ENCODE data around the gene P2RY4.

DNA sequence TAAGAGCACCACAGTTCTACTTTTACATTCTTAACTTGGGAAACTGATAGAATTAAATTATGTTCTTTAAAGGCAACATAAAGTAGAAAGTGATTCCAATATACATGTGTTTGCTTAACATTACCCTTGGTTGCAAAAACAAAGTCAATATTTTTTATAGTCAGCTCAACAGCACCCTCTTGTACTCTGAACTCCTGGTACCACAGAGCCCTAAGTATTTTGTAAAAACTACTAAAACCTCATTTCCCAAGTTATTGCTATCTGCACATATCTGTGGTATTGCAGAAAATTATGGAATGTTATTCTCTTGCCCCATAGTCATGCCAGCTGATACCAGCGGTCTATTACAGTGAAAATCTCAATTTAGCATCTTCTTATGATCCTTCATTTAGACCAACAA lies 32.8 kb upstream of the P2RY4 start:
- TF ChIP-seq PPARA (CRISPR knock-in tag; IDR thresholded peaks at IDR 0.05; ENCODE audit: borderline replicate concordance) (no peak), SNAI2 (CRISPR knock-in tag; IDR thresholded peaks at IDR 0.05) (no peak), ZNF8 (CRISPR knock-in tag; IDR thresholded peaks at IDR 0.05) (no peak), ARNTL (CRISPR knock-in tag; IDR thresholded peaks at IDR 0.05; ENCODE audit: borderline replicate concordance, low read depth) (no peak)
- TF ChIP-seq, protein P1, sequence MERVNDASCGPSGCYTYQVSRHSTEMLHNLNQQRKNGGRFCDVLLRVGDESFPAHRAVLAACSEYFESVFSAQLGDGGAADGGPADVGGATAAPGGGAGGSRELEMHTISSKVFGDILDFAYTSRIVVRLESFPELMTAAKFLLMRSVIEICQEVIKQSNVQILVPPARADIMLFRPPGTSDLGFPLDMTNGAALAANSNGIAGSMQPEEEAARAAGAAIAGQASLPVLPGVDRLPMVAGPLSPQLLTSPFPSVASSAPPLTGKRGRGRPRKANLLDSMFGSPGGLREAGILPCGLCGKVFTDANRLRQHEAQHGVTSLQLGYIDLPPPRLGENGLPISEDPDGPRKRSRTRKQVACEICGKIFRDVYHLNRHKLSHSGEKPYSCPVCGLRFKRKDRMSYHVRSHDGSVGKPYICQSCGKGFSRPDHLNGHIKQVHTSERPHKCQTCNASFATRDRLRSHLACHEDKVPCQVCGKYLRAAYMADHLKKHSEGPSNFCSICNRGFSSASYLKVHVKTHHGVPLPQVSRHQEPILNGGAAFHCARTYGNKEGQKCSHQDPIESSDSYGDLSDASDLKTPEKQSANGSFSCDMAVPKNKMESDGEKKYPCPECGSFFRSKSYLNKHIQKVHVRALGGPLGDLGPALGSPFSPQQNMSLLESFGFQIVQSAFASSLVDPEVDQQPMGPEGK (CRISPR knock-in tag; IDR thresholded peaks at IDR 0.05; ENCODE audit: borderline replicate concordance): no peak
- TF ChIP-seq, protein P2, sequence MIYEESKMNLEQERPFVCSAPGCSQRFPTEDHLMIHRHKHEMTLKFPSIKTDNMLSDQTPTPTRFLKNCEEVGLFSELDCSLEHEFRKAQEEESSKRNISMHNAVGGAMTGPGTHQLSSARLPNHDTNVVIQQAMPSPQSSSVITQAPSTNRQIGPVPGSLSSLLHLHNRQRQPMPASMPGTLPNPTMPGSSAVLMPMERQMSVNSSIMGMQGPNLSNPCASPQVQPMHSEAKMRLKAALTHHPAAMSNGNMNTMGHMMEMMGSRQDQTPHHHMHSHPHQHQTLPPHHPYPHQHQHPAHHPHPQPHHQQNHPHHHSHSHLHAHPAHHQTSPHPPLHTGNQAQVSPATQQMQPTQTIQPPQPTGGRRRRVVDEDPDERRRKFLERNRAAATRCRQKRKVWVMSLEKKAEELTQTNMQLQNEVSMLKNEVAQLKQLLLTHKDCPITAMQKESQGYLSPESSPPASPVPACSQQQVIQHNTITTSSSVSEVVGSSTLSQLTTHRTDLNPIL (CRISPR knock-in tag; IDR thresholded peaks at IDR 0.05; ENCODE audit: low read depth): no peak

All from SK-N-SH treated with all-trans-retinoic acid at 6 μM for 48 hours (cell line).